T-helper 22 cell (primary cell): Measurements from ENCODE around the gene PGM2.
"Not testable (repeated sequence)": the region's sequence is repeated elsewhere in the genome, so short reads cannot be mapped to it uniquely, and the experiment has no call there.

Source experiments
- DNase-seq: peaks from one replicate; pipeline ENCODE4 v3.0.0-alpha.2; 2020; ENCODE audit warnings: low read depth

PGM2 gene

DNA sequence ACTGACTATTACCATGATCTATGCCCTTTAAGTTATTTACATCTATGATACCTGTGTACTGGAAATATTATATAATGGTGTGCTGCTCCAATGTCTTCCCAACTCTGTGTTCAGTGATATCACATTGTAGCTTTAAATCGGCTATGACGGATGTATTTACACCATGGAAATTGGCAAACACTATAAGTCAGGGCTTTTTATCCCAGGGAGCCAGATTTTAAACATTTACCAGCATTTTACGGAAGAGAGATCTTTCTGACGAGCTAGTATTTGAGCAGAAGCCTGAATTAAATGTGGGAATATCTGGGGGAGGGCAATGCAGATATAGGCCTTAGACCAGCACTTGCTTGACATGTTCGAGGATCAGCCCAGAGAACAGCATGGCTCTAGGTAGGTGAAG is 7.7 kb upstream of the PGM2 start:
- DNase-seq: no peak

DNA sequence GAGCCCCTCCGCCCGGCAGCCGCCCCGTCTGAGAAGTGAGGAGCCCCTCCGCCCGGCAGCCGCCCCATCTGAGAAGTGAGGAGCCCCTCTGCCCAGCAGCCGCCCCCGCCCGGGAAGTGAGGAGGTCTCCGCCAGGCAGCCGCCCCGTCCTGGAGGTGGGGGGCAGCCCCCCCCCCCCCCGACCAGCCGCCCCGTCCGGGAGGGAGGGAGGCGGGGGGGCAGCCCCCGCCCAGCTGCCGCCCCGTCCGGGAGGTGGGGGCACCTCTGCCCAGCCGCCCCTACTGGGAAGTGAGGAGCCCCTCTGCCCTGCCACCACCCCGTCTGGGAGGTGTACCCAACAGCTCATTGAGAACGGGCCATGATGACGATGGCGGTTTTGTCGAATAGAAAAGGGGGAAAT is 6.0 kb upstream of the PGM2 start:
- not testable (repeated sequence) for DNase-seq

DNA sequence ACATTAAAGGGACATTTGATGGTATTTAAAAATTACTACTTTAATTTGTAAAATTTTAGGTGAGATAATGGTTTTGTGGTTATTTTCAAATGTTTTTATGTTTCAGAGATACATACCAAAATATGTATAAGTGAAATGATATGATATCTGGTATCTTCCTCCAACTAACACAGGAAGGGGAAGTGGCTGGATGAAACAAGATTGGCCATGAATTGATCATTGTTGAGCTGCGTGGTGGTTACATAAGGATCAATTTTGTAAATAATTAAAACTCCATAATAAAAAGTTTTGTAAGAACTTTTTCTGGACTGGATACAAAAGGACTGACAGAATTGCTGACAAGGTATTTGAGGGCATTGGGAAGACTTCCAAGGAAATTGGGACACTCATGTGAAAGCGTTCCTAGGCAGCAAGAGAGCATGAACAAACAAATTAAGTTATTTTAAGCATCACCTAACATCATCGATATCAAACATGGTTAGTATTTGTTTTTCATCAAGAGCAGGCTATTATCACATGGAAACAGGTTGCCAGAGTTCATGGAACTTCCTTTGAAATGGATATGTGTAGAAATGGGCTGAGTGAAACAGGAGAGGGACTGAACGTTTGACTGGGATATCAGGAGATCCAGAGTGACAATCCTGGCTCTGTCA is 4.4 kb upstream of the PGM2 start:
- DNase-seq: no peak

DNA sequence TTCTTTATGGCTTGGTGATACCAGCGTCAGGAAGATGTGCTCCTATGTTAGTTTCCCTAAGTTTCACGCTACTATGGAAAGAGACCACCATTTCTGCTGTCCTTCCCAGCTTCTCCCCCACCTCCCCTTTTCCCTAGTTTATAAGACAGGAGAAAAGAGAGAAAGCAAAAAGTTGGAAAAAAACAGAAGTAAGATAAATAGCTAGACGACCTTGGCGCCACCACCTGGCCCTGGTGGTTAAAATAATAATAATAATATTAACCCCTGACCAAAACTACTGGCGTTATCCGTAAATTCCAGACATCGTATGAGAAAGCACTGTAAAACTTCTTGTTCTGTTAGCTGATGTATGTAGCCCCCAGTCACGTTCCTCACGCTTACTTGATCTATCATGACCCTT is 985 bp upstream of the PGM2 start:
- DNase-seq: not testable (repeated sequence)

DNA sequence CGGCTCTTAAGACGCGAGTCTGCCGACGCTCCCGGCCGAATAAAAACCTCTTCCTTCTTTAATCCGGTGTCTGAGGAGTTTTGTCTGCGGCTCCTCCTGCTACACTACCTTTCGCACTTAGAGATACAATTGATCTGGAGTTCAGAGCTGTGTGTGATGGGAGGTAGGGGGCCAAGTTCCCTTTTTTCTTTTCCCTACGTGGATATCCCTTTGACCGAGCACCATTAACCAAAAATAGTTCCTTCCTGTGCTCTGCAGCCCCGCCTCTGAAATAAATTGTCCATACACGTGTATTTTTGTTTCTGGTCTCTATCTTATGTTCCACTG is 555 bp upstream of the PGM2 start:
- no peak for DNase-seq

DNA sequence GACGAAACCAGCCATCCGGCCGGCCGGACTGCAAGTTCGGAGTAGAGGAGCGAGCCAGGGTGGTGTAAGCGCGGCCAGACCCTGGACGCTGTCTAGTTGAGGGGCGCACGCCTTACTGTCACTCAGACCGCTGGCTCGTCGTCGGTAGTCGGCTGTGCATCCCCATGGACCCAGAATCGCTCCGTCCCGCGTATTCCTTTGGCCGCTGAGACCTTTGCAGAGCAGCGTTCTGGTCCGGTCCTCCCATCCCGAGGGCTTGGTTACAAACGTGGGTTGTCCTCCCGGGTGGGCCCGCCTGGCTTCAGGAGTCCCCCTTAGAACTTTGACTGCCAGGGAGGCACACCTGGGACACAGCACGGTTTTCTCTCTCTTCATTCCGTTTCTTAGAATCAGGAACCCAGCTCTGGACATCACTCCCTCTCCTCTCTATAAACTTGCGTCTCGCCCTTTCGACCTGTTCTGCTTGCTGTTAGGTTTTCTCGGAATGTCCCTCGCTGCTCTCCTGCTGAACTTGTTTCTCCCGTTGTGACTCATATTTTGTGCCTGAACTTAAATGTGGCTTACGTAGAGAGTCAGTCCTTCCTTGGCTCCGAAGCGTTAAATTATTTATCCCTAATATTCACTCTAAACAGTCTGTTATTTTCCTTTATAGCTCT is 672 bp downstream of the PGM2 start:
- DNase-seq: no peak

DNA sequence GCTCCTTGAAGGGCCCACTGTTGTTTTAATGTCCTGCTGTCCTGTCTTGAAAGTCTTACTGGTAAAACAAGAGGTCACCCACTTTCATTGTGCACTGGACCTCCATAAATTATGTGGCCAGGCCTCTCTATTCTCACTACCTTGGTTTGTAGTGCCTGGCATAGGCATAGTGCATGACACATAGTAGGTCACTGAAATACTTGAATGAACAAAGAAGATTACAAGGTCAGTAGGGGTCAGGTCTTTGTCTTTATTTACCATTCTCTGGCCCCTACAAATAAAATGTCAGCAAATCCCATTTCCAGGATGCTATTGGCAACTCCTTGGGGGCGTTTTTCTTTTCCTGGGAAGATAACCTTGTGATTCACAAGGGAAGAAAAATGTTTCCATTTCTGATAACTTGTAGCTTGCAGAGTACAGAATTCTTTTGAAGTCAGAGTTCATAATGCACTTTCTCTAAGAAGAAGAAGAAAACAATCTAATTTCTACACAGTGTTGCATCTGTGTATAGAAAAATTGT is 1.4 kb downstream of the PGM2 start:
- DNase-seq: no peak

DNA sequence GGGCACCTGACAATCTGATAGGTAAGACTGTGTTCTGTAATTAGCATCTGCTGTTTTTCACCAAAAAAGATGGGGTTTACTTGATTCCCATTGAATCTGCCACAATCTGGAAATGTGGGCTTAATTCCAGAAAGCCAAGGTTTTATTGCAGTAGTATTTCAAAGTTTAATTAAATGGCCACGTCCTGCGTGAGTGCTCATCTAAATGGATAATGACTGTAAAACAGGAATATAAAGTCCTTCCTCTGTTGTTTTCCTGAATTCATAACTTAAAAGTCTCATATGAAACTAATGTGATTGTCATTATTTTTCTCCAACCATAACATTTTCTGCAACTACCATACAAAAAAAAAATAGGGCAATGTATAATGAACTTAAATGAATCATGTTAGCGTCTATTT is 2.4 kb downstream of the PGM2 start:
- DNase-seq: no peak

DNA sequence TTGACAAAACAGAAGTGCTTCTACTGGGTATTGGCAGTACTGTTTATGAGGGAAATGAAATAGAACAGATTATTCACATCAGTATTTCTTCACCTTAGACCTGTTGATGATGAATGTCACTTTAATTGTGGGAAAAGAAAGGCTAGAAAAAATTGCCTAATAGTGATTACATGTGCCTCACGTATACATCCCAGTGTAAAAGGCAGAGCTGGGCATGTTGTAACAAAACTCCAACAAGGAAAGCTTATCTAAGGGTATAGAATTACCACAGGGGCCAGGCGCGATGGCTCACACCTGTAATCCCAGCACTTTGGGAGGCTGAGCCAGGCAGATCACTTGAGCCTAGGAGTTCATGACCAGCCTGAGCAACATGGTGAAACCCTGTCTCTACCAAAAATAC is 4.2 kb downstream of the PGM2 start:
- no peak for DNase-seq

DNA sequence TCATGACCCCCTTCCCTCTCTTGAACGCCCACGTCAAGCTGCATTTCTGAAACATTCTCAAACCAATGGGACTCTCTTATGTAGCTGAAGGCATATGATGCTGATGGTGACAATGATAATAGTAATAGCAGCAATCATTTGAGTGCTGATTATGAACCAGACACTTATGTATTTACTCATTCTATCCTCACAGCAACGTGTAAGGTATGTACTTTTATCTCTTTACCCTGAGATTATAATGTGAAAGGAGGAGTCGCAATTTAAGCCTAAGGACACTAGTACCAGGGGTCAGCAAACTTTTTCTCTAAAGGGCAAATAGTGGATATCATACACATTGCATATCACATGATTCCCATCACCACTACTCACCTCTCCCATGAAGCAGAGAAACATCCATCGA is 8.5 kb downstream of the PGM2 start:
- DNase-seq: no peak

DNA sequence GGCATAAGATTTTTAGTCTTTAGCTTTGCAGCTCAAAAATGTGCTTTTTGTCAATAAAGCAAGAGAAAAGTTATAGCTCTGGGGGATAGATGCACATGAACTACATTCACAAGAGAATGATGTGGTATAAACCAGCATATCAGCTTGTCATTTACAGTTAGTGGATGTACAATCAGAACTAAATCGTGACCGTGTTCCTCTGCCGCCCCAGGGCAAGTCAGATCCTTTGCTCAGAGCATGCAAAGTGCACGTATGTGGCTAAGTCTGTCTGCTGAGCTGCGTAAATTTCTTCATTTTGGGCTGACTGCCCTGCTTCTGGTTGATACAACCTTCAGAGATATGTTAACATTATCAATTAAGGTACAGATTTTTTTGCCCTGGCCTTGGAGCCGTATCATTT is 9.3 kb downstream of the PGM2 start:
- DNase-seq: no peak

DNA sequence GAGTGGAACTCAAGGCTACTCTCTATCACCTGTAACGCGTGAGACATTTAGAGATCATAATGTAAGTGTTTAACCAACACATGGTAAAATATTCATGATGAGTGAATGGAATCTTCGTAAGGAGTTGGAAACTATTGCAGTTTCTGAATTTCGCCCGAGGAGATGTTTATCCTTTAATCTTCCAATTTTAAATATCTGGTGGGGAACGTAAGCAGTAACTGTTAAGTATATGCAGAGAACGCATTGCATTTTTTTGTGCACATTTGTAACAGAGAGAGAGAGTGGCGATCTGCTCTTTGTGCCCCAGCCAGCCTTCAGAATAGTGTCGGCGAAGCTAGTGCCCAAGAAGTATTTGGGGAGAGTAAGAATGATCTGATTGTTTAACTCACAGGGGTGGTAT is 9.8 kb downstream of the PGM2 start:
- DNase-seq: no peak

DNA sequence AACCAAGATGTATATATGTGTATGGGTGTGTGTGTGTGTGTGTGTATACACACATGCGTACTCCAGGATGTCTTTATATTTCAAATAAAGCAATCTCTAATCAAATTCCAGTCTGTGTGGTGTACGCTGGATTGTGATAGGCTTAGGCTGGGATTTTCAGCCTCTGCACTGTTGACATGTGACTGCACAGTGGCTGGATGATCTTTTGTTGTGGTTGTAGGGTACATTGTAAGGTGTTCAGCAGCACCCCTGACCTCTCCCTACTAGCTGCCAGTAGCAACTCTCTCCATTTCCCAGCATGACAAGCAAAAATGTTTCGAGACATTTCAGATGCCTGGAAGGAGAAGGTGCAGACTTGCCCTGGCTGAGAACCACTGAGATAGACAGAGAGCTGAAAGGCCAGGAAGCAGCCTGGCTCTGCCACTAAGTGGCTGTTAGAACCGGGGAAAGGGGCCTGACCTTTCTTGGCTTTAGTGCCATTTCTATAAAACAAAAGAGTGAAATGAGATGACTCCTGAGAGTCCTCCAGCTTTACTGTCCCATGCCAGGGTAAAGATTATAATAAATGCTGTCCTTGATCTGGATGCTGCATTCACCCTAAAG is 10.5 kb downstream of the PGM2 start:
- no peak for DNase-seq

DNA sequence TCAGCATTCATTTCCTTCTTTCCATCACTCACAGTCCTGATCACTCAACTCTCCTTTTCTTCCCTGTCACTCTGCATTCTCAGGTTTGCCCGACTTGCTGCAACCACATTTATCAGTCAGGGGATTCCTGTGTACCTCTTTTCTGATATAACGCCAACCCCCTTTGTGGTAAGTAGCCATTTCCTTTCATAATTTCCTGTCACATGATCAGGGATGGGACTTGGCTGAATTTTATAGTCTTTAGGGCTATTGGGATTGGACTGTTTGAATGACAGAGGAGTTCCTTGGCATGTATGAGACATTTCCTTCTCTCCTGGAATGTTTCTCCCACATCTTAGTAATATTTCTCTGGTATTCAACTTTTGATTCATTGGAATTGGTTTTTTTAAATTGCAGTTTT is 11.0 kb downstream of the PGM2 start:
- no peak for DNase-seq

DNA sequence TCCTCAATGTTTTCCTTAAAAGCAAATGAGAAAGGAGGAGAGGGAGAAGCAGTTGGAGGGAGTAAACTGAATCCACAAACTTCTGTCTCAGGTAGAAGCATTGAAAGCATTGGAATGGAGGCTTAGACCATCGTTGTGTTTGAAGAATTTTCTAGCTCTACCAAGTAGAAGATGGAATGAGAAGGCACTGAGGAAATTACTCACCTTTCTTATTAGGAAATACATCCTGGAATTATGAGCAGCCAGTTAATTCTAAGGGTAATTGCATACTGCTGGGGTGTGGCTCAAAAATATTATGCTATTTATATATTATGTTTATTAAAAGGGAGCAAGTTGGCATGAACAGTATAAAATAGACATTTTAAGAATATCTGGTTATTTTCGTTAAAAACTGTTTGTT is 12.9 kb downstream of the PGM2 start:
- no peak for DNase-seq

DNA sequence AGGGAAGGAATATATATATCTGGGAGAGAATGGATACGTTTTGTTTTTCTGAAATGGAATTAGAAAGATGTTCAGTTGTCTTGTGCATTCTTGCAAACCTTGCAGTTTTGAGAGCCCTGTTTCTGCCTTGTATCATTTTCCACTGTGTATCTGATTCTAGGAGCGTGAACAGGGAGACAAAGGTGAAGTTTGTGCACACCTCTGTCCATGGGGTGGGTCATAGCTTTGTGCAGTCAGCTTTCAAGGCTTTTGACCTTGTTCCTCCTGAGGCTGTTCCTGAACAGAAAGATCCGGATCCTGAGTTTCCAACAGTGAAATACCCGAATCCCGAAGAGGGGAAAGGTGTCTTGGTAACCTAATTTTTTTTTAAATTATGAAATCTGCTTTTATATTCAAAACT is 17.7 kb downstream of the PGM2 start:
- DNase-seq: no peak

DNA sequence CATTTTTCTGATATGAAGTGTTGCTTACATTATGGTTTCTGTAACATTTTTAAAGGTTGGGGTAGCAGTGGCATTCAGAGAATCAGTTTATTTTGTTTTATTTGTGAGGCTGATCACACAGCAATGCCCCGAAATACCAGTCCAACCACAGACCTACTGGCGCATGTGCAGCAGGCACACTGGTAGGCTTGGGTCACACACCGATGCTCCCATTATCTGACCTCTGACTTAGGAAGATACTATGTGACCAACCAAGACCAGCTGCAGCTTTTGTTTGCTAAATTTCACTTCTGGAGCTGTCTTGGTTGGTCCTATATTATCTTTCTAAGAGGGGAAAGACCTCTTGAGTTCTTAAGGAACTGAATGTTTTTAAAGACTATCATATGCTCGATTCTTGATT is 18.7 kb downstream of the PGM2 start:
- DNase-seq: no peak

DNA sequence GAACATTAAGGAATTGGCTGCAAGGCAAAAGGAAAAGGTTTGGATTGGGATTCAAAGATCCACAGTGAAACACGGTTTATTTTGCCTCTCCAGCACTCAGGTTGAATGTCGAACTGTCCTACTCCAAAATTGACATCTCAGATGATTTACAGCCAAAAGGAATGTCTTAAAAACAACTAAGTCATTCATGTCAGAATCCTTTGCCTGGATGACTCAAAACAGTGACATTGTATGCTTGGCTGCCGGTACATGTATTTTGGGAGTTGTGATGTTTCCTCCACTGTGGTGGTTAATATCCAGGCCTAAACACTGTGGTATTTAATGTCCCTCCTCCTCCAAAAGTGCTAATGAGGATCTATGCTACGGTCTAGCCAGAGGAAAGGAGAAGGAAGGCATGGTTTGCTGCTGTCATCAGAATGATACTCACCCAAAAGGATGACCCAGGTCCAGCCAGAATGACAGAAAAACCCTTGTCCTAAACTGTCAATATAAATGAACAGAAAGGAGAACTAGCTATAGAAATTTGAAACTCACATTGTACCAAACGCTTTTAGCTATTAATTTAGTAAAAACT is 20.9 kb downstream of the PGM2 start:
- no peak for DNase-seq

DNA sequence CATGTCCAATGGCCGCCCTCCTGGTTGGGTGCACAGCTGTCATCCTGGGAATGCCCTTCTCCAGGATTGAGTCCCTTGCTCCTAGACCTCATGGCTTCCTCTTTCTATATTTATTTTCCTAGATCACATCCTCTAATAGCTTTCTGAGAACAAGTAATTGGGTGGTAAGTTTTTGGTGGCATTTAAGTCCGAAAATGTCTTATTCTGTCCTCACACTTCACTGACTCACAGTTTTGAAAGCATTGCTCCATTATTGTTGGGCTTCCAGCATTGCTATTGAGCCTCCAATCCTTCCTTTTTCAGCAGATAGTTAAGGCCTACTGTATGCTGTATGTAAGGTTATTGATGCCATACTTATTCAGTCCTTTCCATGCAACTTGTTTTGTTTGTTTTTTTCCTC is 25.9 kb downstream of the PGM2 start:
- no peak for DNase-seq

DNA sequence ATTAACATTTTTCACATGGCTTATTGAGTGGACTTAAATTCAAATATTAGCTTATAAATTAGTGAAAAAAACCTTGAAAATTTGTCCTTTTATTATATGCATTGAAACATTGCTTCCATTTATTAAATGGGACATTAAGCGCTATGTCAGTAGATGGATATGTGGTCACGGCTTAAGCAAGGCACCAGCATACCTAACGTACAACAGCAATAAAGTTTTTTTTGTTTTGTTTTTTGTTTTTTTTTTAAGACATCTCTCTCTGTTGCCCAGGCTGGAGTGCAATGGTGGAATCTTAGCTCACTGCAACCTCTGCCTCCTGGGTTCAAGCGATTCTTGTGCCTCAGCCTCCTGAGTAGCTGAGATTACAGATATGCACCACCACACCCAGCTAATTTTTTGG is 31.6 kb downstream of the PGM2 start:
- DNase-seq: no peak

DNA sequence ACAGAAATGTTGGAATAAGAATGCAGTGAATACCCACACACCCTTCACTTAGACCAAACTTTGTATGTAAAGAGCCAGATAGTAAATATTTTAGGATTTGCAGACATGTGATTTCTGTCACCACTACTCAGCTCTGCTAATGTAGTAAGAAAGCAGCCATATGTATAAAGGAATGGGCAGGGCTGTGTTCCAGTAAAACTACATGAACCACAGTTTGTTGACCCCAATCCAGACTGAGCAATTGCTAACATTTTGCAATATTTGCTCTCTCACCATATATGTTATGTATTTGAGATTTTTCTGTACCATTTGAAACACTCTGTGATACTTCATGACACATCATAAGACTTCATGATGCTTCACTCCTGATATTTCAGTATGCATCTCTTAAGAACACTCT is 32.4 kb downstream of the PGM2 start:
- no peak for DNase-seq

DNA sequence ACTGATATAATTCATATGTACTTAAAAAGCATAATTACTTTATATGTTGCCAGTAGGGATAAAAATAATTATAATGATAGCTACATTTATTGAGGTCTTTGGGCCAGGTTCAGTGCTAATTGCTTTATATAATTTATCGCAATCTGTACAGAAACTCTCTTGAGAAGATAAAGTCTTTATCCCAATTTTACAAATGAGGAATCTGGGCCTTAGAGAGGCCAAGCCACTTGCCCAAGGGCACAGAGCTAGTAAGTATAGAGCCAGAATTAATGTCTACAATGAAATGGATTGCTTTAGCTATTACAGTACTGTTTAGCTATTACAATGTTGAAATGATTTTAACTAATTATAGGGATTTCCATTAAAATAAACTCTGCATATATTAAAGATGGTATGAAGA is 33.8 kb downstream of the PGM2 start:
- no peak for DNase-seq

DNA sequence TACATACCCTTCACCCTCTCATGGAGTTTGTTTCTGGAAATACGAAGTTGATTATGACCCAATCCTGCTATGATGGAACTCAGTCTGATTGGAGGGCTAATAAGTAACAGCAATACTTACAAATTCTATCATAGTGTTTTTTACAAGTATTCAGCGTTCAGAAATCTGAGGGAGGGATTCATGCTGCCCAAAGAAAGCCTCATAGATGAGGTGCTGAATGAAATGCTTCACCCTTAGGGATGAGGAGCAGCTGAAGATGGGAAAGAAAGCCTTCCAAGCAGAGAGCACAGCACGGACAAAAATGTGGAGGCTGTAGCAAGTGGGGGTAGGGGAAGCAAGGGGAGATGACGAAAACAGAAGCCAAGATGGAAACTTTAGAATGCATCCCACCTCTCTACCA is 36.5 kb downstream of the PGM2 start:
- DNase-seq: no peak

DNA sequence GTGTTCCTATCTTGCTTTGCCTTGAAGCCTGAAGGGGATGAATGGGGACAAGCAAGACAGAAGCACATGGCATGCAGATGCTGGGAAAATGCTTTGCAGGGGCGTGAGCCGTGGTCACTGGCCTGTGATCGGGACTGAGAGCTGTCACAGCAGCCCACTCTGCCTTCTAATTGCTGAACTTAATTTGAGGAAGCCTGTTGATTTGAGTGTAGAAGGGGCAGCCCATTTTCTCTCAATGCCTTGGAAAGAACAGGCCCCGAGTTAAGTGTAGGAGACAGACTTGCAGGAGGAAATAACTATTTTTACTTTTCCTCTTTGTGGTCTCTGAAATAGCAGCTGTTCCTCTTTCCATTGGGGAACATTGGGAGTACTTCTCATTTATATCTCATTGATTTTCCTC is 38.3 kb downstream of the PGM2 start:
- DNase-seq: no peak
